ENCODE results near the gene KIF21A.

GRCh38 chr12:39351153-39351552, 91.8 kb downstream of the KIF21A start:
- TF ChIP-seq, protein P1, sequence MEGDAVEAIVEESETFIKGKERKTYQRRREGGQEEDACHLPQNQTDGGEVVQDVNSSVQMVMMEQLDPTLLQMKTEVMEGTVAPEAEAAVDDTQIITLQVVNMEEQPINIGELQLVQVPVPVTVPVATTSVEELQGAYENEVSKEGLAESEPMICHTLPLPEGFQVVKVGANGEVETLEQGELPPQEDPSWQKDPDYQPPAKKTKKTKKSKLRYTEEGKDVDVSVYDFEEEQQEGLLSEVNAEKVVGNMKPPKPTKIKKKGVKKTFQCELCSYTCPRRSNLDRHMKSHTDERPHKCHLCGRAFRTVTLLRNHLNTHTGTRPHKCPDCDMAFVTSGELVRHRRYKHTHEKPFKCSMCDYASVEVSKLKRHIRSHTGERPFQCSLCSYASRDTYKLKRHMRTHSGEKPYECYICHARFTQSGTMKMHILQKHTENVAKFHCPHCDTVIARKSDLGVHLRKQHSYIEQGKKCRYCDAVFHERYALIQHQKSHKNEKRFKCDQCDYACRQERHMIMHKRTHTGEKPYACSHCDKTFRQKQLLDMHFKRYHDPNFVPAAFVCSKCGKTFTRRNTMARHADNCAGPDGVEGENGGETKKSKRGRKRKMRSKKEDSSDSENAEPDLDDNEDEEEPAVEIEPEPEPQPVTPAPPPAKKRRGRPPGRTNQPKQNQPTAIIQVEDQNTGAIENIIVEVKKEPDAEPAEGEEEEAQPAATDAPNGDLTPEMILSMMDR (conservative IDR thresholded peaks at IDR 0.05; ENCODE audit: low read depth, low read length), result no peak
- TF ChIP-seq EZH2 (IDR thresholded peaks at IDR 0.05; ENCODE audit: borderline replicate concordance, low read depth, low read length, poor library complexity, severe bottlenecking), result no peak
